HG02610 (cell line): ENCODE data around the gene MYL6.
A peak's percentile ranks its signal among the peaks of the same experiment; 100 is the strongest.
"Not testable (repeated sequence)": the region's sequence is repeated elsewhere in the genome, so short reads cannot be mapped to it uniquely, and the experiment has no call there.

Experiments
- ATAC-seq: cut with Tn5 transposase; IDR thresholded peaks from one replicate; pipeline ENCODE4 v1.9.1; 2021; ENCODE audit warnings: mild to moderate bottlenecking, moderate library complexity; ENCODE audit not compliant: unreplicated experiment

The MYL6 gene

DNA sequence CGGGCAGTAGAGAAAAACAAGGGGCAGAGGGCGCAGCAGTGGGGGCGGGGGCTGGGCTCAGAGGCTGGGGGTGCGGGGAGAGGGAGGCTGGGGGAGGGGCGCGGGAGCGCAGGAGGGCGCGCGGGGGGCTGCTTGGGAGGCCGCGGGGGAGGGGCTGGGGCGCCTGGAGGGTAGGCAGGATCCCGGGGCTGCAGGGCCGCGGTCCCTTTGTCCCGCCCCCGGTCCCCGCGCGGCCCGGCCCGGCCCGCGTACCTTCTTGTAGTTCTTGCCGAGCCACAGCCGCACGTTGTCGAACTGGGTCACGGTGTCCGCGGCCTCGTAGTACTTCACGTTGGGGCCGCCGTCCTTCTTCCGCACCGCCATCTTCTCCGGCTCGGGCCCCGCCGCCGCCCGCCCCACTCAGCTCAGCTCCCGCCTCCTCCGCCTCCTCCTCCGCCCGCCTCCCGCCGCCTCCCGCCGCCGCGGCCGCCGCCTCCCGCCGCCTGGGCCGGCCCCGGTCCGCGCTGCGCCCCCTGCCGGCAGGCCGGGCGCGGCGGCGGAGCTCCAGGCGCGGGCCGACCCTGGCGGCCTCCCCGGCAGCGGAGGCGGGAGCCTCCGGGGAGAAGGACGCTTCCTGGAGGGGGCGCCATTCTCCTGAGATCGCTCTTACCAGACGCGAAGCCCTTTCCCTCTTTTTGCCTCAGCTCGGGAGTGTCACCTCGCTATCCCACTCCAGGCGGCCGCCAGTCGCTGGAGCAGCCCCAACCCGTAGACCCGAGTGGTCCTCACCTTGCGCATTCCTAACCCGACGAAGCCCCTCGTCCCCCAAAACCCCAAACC, 31.1 kb downstream of the MYL6 start, which contains the start of gene SMARCC2:
SMARCC2 (minus strand) TSS at position 385 of the 819 bp plus-strand sequence; CDS start at position 363, 22 bp downstream.
- peak; percentile 69 for ATAC-seq

DNA sequence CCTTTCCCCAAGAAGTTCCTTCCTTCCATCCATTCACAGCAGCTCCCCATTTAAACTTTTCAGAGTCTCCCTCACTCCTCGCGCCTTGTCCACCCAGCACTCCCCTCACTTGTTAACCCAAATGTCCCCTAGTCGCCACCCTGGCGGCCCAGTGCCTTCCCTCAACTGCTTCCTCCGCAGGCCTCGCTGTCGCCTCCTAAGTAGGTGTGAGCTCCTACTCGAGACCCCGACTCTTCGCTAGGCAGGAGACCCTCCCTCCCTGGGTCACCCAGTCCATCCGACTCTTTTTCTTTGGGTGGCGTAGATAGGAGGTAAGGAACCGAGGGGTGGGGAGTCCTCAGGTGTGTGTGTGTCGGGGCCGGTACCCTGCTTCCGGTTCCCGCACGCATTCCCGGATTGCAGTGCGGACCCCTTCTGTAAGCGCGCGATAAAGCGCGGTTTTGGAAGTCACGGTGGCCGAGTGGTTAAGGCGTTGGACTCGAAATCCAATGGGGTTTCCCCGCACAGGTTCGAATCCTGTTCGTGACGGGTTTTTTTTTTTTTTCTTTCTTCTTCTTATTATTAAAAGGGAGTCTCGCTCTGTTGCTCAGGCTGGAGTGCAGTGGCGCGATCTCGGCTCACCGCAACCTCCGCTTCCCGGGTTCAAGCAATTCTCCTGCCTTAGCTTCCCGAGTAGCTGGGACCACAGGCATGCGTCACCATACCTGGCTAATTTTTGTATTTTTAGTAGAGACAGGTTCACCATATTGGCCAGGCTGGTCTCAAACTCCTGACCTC, 31.9 kb downstream of the MYL6 start:
- ATAC-seq, result peak; percentile 37

DNA sequence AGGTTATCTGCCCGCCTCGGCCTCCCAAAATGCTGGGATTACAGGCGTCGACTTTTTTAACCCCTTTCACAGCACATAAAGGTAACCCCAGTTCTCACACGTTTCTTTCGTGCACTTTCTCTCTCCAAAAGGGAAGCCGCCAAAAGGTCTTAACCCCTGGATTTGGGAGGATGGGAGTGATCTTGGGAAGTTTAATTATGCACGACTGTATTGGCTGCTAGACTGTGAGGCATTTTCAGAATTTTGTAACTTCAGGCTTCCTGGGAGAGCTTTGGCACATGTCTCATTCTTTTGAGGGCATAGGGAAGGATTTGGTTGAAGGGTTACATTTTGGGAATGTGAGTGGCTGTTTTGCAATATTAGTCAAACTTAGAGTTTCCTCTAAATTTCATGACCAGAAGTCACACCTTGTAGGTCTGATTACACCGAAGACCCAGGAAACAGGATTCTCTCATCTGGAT, 32.6 kb downstream of the MYL6 start:
- ATAC-seq, result no peak

DNA sequence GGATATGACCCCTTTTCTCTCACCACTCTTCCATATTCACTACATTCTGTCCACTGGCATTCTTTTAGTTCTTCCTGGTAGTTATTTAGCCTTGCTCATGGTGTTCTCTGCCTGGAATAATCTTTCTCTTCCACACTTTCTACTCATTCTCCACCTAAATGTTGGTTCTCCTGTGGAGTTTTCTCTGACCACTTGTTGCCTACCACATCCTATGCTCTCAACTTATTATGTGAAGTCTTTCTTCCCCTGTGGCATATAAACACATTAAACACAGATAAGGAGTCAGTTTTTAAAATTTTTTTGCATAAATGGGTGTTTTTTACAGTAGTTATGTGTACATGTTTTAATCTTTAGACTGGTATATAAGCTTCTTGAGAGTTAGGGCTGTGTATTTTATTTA, 34.4 kb downstream of the MYL6 start:
- ATAC-seq, result no peak

- ATAC-seq, result no peak
These were observed 34.9 kb downstream of the MYL6 start for GRCh38 chr12:56193025-56193578.

GRCh38 chr12:56196818-56197550, 38.8 kb downstream of the MYL6 start:
- ATAC-seq, result not testable (repeated sequence)

- no peak for ATAC-seq
These were observed 39.9 kb downstream of the MYL6 start for GRCh38 chr12:56197921-56198635.

- no peak for ATAC-seq
These were observed 40.7 kb downstream of the MYL6 start for GRCh38 chr12:56198836-56199235.

- ATAC-seq, result no peak
These were observed 44.2 kb downstream of the MYL6 start for GRCh38 chr12:56202366-56202765.

- ATAC-seq, result no peak
These were observed 44.7 kb downstream of the MYL6 start for GRCh38 chr12:56202838-56203237.

GRCh38 chr12:56204275-56204674, 46.1 kb downstream of the MYL6 start:
- ATAC-seq, result no peak

GRCh38 chr12:56205445-56205844, 47.3 kb downstream of the MYL6 start:
- ATAC-seq, result no peak

DNA sequence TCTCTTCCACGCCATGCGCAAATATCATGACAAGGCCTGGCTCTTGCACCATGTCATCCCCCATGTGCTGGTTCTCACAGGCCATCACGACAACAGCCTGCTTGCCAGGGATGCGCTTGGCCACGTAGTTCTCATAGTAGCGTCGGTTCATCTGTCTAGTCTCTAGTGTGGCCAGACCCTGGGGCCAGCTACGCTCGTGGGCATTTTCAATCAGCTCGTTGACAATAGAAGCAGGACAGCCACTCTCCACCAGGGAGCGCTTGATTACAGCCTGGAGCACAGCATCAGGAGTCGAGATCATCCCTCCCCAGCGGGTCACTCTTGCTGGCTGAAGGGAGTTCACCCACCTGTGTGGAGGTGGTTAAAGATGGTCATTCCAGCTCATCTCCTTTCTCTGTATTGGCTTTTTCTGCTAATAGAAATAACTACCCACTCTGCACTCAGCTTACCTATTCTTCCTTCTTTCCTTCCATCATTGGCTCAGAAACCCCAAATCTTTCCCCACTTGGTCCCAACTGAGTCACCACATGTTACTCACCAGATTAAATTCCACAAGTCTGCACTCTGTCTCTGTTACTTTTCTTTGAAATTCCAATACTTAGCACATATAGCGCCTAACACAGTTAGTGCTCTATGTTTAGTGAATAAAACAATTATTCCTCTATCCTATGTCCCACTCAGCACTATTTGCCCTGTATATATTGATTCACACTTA, 48.5 kb downstream of the MYL6 start:
- ATAC-seq, result no peak

GRCh38 chr12:56208006-56208405, 49.8 kb downstream of the MYL6 start:
- no peak for ATAC-seq
